DOHH2 (cell line): ENCODE measurements around the gene AGR3.

ENCODE experiments used
- H3F3A ChIP-seq: fragments of 200-600 bp; sonication (generic), shearing (Covaris generic); 2 replicates; pipeline ENCODE4 v1.6.0; 2016; ENCODE audit warnings: antibody characterized with exemption, mild to moderate bottlenecking; ENCODE audit not compliant: control insufficient read depth, insufficient read depth
- H3K27ac ChIP-seq: fragments of 200-600 bp; sonication (generic); 2 replicates; pipeline ENCODE4 v1.5.1; 2014; ENCODE audit warnings: low read depth, mild to moderate bottlenecking, low read length, moderate library complexity
- H3K27me3 ChIP-seq: fragments of 200-600 bp; sonication (generic); 2 replicates; pipeline ENCODE4 v1.6.1; 2014; ENCODE audit warnings: mild to moderate bottlenecking, low read length, mixed read lengths; ENCODE audit not compliant: control insufficient read depth
- H3K36me3 ChIP-seq: fragments of 200-600 bp; sonication (generic); 2 replicates; pipeline ENCODE4 v1.6.1; 2014; ENCODE audit warnings: mild to moderate bottlenecking, low read length, moderate library complexity, mixed read lengths; ENCODE audit not compliant: control insufficient read depth
- H3K4me1 ChIP-seq: fragments of 200-600 bp; sonication (generic); 2 replicates; pipeline ENCODE4 v1.6.1; 2014; ENCODE audit warnings: mild to moderate bottlenecking, low read length, mixed read lengths; ENCODE audit not compliant: control insufficient read depth
- H3K4me2 ChIP-seq: fragments of 200-600 bp; sonication (generic); 2 replicates; pipeline ENCODE4 v1.6.0; 2014; ENCODE audit warnings: mild to moderate bottlenecking, low read length, moderate library complexity
- H3K4me3 ChIP-seq: fragments of 200-600 bp; sonication (generic); 2 replicates; pipeline ENCODE4 v1.5.1; 2014; ENCODE audit warnings: mild to moderate bottlenecking, low read length, mixed read lengths
- H3K79me2 ChIP-seq: fragments of 200-600 bp; sonication (generic); 2 replicates; pipeline ENCODE4 v1.6.1; 2014; ENCODE audit warnings: mild to moderate bottlenecking, low read length, mixed read lengths; ENCODE audit not compliant: control insufficient read depth
- H3K9me2 ChIP-seq: fragments of 200-600 bp; sonication (generic); replicated peaks from 2 replicates; pipeline ENCODE4 v1.6.1; 2014; ENCODE audit warnings: mild to moderate bottlenecking, low read length, mixed read lengths; ENCODE audit not compliant: control insufficient read depth
- H3K9me3 ChIP-seq: fragments of 200-600 bp; sonication (generic); 2 replicates; pipeline ENCODE4 v1.6.1; 2014; ENCODE audit warnings: antibody characterized with exemption, low read length, mixed read lengths; ENCODE audit not compliant: control insufficient read depth, insufficient read depth
- H4K20me1 ChIP-seq: fragments of 200-600 bp; sonication (generic); 2 replicates; pipeline ENCODE4 v1.6.0; 2014; ENCODE audit warnings: low read depth, mild to moderate bottlenecking, antibody characterized with exemption, low read length, moderate library complexity; ENCODE audit not compliant: control insufficient read depth, insufficient read depth
- CTCF ChIP-seq: fragments of 200-600 bp; sonication (generic); IDR thresholded peaks from one replicate; pipeline ENCODE4 v1.5.1; 2014; ENCODE audit warnings: antibody characterized with exemption, mild to moderate bottlenecking, low read depth, low read length; ENCODE audit not compliant: poor library complexity, severe bottlenecking
- EZH2phosphoT487 ChIP-seq: fragments of 200-600 bp; sonication (generic); IDR thresholded peaks from 2 replicates; pipeline ENCODE4 v1.6.1; 2017; ENCODE audit warnings: borderline replicate concordance, mild to moderate bottlenecking, antibody characterized with exemption, low read length, moderate library complexity, mixed read lengths

Gene AGR3

GRCh38 chr7:16880554-16880953, 1.2 kb downstream of the AGR3 start:
- Histone ChIP-seq H3K9me3 (no peaks in the 10 kb centered on the region), H4K20me1 (no peaks in the 10 kb centered on the region), H3K4me2 (no peak overlapping the region), H3K4me3 (no peak overlapping the region), H3K27ac (no peak overlapping the region), H3K9me2 (no peaks in the 10 kb centered on the region), H3F3A (no peaks in the 10 kb centered on the region), H3K4me1 (no peaks in the 10 kb centered on the region), H3K79me2 (no peaks in the 10 kb centered on the region), H3K27me3 (peaks cover 6% of the 10 kb centered on the region; the same call in 1 of the 2 replicates), H3K36me3 (no peaks in the 10 kb centered on the region)
- TF ChIP-seq CTCF, result no peak
- no peak for TF ChIP-seq EZH2phosphoT487

- no peaks in the 10 kb centered on the region for H3K79me2 ChIP-seq
- TF ChIP-seq CTCF (no peak), EZH2phosphoT487 (no peak)
- no peaks in the 10 kb centered on the region for H3K4me1 ChIP-seq
- H4K20me1 ChIP-seq, result no peaks in the 10 kb centered on the region
- H3K36me3 ChIP-seq, result no peaks in the 10 kb centered on the region
- H3F3A ChIP-seq, result no peaks in the 10 kb centered on the region
- no peak overlapping the region for H3K4me3 ChIP-seq
- peaks cover 7% of the 10 kb centered on the region; the same call in 1 of the 2 replicates for H3K27me3 ChIP-seq
- no peak overlapping the region for H3K27ac ChIP-seq
- H3K4me2 ChIP-seq, result no peak overlapping the region
- no peaks in the 10 kb centered on the region for H3K9me2 ChIP-seq
- H3K9me3 ChIP-seq, result no peaks in the 10 kb centered on the region
These were observed 2.6 kb downstream of the AGR3 start for GRCh38 chr7:16879181-16879580.

GRCh38 chr7:16875861-16876260, 5.9 kb downstream of the AGR3 start:
- no peaks in the 10 kb centered on the region for H3F3A ChIP-seq
- no peak for TF ChIP-seq CTCF
- no peak for TF ChIP-seq EZH2phosphoT487

More at GRCh38 chr7:16875861-16876260, 5.9 kb downstream of the AGR3 start:
- Histone ChIP-seq H3K36me3 (no peaks in the 10 kb centered on the region), H3K27me3 (0 out of 2 replicates have a peak, but pooled peaks cover 4% of the 10 kb centered on the region), H3K79me2 (no peaks in the 10 kb centered on the region), H3K4me3 (no peak overlapping the region), H3K27ac (no peak overlapping the region), H3K9me3 (peaks cover 6% of the 10 kb centered on the region; the same call in 1 of the 2 replicates), H4K20me1 (no peaks in the 10 kb centered on the region), H3K9me2 (no peaks in the 10 kb centered on the region), H3K4me2 (no peak overlapping the region), H3K4me1 (no peaks in the 10 kb centered on the region)
